HG02623 (cell line): ENCODE results near the gene TRIM26.

Experiments
- ATAC-seq: cut with Tn5 transposase; IDR thresholded peaks from one replicate; pipeline ENCODE4 v1.9.1; 2021; ENCODE audit warnings: moderate library complexity; ENCODE audit not compliant: unreplicated experiment

The TRIM26 gene

DNA sequence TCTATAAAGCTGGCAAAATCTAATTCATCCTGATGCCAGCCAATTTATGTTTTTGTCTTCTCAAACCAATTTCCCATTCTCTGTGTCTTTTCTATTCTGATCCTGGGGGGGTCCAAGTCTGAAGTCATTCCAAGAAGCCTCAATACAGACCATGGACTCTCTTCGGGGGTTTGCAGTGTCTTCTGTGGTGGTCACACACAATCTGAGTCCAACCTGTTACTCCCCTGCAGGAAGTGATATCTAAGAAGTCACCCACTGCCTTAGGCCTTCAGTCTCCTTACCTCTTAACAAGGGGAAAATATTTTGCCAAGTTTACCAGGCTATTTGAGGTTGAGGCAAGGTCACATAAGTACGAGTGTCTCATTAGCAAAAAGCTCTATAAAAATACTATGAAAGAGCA is 1.9 kb downstream of the TRIM26 start:
- ATAC-seq = no peak

DNA sequence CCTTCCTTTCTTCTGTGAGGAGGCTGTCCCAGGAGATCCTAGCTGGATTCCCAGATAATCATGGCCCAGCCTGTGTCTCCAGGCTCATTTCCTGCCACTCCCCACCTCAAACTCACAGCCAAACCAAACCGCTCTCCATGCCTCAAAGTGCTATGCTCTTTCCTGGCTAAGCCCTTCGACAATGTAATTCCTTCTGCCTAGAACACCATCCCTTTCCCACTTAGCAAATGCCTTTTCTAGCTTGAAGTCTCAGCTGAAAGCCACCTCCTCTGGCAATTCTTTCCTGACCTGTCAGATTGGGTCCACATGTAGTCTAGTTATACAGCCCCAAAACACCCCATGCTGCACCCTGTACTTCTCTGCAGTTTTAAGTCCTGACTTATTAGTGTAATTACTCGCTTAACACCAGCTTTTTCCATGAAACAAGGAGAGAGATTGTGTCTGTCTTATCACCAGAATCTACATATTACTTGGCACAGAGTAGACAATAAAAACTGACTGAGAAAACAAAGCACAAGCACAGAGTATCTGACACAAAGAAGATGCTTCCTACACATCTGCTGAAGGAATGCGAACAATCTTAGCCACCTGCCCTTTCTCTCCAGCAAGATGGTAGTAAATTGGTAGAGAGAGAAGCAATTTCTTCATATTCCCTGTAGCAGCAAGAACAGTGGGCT is 5.4 kb downstream of the TRIM26 start:
- ATAC-seq = no peak

DNA sequence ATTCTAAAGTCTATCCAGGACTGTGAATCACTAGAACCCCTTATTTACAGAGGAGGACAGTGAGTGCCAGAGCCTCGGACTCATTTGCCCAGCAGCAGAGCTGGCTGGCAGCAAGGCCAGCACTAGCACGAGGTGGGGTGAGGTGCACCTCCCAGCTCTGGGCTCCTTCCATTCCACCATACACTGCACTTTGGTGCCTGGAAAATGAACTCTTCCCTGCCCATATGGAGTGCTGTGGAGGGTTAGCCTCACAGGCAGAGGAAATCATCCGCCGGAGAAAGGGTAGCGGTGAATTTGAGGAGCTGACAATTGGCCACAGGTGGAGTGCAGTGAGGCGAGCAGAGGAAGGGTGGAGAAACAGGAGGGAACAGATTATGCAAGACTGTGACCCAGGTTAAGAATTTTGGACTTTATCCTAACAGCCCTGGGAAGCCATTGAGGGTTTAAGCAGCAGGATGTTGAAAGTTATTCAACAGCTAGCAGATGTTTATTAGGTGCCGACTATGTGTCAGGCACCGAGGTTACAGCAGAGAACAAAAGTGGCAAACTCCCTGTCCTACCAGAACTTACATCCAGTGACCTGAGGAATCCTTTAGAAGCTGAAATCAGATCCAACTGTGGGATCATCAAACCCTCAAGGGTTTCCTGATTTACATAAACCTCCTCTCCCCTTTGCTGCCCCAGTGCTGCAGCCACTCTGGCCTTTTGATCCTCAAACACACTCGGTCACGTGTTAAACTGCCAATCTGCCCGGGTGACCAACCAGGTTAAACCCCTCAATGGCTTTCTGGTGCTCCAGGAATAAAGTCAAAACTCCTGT is 6.2 kb downstream of the TRIM26 start:
- no peak for ATAC-seq

DNA sequence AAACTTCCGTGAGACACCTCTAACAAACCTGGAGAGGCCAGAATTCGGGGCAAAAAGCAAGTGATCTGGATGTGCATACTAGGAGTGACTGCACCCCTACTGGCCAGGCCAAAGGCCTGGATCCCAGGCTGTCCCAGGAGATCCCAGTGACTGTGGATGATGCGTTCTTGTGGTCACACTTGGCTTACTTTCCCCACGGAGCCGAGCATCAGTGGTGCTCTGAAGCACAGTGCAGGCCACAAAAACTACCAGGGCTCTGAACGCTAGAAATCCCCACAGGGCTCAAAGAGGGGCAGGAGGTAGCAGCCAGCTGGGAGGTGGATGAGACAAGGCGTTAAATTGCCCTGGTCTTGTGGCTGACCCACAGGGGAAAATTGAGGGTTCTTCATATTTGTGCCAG is 7.1 kb downstream of the TRIM26 start:
- no peak for ATAC-seq

DNA sequence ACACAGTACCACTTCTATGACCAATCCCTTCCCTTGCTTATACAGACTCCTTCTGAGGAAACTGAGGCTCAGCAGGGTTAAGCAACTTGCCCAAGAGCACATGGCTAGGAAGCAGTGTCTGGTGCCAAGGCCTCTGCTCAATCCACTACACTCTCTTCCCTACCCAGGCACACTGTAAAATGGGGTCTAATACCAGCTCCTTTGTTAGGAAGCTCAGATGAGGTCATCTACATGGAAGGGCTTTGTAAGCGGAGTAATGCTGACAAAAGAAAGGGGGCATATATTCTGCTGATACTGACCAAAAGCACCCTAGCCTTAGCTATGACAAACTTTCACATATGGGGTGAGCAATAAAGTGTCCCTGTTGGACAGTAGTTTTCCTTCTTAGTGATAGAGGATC is 9.1 kb downstream of the TRIM26 start:
- ATAC-seq = no peak

DNA sequence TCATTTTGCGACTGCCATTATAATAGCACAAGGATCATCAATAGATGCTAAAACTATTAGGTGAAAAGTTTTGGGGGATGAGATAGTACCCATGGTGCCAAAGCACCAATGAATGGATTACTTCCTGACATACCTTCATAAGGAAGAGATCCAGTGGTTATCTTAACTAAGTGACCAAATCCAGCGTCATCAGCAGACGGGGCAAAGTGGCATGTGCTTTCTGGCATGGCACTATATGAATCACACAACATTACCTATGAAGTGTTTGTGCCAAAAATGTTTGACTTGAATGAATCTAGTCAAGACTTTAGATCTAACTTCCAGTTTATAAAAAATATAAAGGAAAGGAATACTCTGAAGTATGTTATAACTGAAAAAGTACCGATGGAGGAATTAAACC is 10.8 kb downstream of the TRIM26 start:
- no peak for ATAC-seq

DNA sequence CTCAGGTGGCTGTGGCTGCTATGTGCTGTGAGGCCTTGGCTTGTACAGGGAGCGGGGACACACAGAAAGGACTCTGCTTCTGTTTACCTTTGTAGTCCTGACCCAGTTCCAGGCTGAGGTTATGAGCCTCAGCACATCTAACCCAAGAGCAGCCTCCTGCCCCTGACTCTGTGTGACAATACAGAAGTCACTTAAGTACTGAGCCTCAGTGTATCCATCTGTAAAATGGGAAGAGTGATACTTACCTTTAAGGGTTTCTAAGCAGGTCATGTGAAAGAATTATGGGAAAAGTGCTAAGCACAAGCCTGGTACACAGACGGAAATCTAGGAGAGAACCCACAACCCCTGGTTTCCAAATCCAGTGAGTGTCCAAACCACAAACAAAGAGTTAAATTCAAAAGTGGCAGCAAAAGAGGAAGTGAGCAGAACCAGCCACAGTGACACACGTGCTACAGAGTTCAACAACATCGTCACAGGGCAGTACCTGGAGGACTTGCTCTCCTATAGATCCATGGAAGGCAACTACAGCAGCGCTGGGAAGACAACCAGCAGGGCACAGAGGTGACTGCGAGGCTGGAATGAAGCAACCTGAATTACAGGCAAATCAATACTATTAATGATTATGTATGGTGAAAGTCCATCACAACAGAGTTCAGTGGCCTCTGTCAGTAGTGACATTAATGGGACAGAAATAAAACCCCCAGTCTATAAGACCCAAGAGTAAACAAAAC is 12.5 kb downstream of the TRIM26 start:
- ATAC-seq = peak; percentile 74

DNA sequence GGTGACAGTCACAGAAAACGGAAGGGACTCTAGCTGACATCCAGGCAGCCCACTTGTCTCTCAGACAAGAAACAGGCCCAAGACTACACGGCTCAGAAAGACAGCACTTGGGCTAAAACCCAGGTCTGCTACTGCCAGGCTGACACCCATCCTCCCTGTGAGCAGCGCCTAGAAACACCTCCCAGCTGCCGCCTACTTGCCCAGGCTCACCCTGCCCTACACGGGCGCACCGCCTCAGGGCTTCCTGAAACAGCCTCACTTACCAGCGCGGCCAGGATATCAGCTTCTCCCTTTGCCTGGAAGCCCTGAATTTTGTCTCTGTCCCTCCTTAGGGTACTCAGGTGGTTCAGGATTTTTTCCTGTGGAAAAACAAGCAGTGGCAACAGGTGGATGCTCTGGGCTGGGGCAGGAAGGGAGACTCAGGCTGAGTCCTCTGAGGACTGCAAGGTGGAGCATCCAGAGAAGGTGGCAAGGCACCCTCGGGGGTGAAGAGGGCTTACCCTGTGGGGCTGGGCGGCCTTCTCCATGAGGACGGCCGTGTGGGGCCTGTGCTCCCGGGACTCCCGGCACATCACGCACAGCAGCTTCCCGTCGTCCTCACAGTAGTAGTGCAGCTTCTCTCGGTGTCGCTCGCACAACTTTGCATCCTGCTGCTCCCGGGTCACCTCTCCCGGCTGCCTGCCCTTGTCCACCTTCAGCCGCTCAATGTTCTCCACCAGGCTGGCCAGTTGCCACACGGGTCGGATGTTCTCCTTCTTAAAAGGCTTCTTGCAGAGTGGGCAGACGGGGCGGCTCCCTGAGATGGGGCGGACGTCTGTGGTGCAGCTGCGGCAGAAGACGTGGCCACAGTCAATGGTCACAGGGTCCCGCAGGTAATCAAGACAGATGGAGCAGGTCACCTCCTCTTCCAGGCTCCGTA is 14.8 kb downstream of the TRIM26 start:
- ATAC-seq = no peak

DNA sequence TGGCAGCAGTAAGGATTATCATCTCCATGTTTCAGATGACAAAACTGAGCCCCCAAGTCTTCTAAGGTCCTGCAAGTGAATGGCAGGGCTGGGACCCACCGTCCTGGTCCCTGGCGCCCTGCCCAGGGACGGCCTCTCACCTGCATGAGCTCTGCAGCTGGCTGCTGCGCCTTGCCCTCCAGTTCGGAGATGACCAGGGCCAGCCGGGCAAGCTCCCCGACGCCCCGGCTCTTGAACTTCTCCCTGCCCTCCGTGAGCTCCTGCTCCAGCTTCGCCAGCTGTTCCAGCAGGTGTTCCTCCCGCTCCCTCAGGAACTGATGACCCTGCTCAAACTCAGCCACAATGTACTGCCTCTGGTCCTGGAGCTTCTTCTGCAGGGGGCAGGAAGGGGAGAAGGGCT is 16.8 kb downstream of the TRIM26 start:
- no peak for ATAC-seq

DNA sequence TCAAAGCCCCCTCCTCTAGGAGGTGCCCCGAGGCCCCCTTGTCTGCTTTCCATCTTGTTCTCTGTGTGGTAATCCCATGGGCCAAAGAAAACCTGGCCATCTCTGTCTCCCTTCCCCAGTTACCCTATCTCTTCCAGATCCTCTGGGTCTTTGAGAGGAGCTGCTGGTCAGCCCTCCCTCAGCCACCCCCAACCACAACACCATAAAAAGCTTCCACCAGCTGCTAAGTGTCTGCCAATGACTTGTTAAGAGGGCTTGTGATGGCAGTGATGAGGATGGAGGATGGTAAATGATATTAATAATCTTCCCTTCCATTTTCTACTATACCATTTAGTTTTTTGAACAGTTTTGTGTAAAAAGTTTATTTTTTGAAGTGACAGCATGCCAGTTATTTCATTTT is 17.3 kb downstream of the TRIM26 start:
- ATAC-seq = no peak

DNA sequence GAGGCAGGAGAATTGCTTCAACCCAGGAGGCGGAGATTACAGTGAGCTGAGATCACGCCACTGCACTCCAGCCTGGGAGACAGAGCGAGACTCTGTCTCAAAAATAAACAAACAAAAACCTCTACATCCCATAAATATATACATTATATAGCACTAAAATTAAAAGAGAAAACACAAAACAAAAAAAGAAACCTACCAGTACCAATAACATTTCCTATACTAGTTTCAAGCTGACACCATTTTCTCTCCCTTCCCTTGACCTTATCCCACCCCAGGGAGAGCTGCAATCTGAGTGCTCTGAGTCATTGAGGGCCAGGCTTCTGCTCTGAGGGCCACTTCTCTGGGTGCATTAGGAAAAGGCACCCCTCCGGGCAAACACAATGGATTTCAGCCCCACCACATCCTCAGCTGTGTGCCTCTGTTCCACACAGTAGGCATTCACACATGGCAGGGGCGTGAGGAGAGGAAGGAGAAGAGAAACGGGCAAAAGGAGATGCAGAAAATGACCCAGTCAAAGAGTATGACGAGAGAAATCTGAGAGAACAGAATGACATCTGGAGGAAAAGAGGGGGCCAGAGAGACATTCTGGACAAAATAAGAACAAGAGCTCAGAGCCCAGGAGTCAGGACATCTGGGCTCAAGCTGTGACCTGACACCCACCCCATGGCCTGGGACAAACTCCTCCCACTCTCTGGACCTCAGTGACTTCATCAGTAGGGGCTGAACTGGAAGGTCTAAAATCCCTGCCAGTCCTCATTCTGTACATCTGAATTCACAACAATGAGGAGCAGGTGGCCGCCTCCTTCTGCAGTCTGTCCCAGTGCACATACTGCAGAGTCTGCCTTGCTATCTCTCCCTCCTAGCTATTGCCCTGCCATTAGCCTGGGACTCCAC is 18.2 kb downstream of the TRIM26 start:
- ATAC-seq = no peak

DNA sequence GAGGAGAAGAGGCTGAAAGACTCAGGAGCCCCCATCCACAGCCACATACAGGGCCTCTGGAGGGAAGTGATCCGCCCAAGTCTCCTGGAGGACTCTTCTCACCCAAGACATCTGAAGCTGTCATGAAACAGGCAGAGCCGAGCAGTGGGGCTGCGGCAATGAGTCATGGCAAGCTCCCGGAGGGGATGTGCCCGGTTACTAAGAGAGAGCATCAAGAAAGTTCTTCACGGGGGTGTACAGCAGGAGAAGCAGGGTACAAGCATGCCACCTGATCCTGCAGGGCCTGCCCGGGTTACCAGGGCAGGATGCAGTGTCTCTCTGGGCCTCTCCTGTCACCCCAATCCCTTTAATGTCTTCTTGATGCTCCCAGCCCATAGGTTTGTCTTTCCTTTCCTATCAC is 21.1 kb downstream of the TRIM26 start:
- no peak for ATAC-seq

DNA sequence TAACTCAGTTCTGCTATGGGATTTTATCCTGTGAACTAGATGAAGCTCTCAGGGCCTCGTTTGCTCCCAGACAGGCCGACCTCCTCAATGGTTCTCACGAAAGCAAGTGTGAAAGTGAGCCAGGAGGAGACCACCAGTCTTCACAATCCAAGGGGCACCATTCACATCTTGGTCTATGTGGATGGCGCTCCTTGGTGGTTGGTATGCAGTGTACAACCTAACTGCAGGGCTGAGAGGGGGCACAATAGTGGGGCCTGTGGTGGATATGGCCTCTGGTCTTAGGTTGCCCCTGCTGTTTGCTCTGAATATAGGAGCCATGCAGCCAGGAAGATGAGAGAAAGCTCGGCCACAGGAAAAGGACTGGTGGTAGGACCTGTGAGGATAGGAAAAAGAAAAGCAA is 24.7 kb downstream of the TRIM26 start:
- ATAC-seq = no peak

DNA sequence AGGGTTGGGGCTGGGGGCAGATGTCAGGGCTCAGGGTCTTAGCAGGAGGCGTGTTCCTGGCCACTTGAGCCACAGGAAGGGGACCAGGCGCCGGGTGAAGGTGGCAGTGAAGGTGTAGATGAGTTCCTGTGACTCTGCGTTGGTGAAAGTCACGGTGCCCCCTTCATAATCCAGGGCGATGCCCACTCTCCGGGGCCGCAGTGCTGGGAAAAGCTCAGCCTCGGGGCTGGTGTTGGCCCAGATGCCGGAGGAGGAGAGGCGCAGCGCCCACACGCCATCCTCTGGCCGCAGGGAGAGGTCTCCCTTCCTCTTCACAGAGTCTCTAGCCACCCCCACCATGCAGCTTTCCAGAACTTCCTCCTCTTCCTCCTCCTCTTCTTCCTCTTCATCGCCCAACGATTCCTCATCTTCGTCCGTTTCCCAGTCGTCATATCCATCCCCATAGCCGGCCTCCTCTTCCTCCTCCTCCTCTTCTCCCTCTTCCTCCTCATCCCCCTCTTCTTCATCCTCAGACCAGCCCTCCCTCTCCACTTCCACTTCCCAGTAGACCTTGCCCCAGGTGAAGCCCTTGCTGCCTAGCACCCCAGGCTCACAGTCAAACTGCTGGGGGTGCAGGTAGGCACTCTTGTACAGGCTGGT is 27.2 kb downstream of the TRIM26 start:
- no peak for ATAC-seq

DNA sequence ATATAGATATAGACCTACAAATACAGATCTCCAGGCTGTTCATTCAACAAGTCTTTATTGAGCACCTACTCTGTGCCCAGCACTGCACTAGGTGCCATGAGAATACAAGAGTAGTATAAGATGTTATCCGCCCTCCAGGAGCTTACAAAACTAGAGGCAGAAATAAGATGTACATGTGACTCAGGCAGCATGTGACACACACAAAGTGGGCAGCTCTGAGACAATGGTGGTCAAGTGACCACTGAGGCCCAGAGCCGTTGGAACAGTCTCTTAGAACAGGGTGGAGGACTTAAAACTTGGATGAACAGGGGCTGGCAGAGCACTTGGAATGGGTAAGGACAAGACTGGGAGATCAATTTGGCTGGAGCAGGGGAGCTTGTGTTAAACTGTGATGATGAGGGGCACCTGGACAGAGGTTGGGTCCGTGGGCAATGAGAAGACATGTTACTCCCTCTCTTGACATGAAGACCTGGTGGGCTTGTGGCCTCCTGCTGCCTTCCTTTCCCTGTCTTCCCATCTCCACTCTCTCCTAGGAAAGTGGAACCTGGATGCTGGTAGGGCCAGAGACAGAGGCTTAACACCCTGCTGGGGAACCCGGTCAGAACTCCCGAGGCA is 28.7 kb downstream of the TRIM26 start:
- ATAC-seq = no peak

DNA sequence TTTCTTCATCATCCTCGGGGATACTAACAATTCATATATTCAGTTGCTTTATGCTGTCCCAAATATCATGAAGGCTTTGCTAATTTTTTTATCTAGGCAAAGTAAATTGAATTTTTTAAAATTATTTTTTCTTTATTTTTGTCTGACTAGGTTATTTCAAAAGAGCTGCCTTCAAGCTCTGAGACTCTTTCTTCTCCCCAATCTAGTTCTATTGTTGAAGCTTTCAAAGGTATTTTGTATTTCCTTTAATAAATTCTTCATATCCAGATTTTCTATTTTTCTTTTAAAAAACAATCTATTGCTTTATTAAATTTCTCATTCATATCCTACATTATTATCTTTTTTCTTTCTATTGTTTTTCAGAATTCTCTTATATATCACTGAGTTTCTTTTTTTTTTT is 33.1 kb downstream of the TRIM26 start:
- no peak for ATAC-seq

DNA sequence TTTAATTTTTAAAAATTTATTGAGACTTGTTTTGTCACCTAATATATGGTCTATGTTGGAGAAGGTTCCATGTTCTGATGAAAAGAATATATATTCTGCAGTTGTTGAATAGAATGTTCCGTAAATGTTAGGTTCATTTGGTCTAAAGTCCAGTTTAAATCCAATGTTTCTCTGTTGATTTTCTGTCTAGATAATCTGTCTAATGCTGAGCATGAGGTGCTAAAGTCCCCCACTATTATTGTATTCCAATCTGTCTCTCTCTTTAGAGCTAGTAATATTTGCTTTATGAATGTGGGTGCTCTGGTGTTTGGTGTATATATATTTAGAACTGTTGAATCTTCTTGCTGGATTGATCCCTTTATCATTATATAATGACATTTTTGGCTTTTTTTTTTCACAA is 34.4 kb downstream of the TRIM26 start:
- ATAC-seq = no peak

DNA sequence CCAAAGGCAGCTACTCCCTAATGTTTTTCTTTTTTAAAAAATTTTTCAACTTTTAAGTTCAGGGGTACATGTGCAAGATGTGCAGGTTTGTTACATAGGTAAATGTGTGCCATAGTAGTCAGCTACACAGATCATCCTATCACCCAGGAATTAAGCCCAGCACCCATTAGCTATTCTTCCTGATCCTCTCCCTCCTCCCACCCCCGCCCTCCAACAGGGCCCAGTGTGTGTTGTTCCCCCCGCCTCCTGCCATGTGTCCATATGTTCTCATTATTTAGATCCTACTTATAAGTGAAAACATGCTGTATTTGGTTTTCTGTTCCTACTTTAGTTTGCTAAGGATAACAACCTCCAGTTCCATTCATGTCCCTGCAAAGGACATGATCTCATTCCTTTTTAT is 37.4 kb downstream of the TRIM26 start:
- no peak for ATAC-seq

DNA sequence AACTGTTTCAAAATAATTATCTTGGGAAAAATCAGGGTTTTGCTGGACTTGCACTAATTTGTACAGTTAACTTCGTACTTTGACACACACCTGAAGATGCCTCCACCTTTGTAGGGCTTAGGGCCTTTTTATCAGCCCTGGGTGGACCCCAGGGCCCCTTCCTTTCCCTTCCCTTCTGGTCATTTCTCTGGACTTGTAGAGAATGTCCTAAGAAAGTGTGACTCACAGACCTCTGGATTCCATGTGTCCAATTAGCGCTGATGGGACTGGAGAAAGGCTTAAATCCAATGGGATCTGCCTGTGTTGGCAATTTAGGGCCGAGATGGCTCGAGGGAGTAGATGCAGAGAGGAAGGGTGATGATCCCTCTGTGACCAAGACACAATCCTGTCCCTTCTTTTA is 40.5 kb downstream of the TRIM26 start:
- ATAC-seq = no peak
